NCI-H2171 (cell line): ENCODE data around the gene TRAF5.
"Not testable (repeated sequence)": the region's sequence is repeated elsewhere in the genome, so short reads cannot be mapped to it uniquely, and the experiment has no call there.

Experiments used
- DNase-seq: peaks from one replicate; lab custom pipeline; 2025; lab: John Stamatoyannopoulos, UW

TRAF5 gene

GRCh38 chr1:211378844-211379243, 52.2 kb downstream of the TRAF5 start:
- no peak for DNase-seq

DNA sequence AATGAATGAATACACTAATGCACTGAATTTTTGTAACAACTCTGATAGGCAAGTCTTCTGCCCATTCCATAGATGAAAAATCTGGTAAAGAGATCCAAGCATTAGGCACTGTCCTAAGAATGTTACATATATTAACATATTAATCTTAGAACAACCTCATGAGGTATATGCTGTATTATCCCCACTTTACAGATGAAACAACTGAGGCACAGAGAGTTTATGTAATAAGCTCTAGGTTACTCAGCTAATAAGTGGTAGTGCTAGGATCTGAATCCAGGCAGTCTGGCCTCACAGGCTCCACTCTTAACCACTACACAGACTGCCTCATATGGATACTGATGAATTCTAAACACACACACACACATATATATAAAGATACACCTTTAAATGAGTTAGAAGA, 52.8 kb downstream of the TRAF5 start:
- DNase-seq, result no peak

GRCh38 chr1:211381481-211382181, 55.0 kb downstream of the TRAF5 start:
- DNase-seq, result no peak

DNA sequence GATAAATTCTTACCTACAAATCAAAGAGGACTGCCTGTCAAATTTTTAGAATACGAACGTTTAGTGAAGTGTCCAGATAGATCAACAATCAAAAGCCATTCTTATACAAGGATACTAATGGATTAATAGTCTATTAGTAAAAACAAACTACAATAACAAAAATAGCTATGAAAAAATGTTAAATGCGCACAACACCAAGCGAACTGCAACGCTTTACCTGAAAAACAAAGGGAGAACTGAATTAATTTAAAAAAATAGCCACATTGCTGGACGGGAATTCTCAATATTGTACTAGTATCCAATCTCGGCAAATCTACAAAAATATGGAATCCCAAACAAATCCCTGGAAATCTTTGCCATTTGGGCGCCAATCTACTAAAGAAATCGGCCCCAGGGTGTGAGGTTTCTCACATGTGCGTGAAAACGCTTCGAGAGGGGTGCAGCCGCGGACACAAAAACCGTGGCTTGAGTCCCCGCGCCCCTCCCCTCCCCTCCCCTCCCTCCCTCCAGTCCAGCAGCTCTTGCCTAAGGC, 55.6 kb downstream of the TRAF5 start:
- no peak for DNase-seq

DNA sequence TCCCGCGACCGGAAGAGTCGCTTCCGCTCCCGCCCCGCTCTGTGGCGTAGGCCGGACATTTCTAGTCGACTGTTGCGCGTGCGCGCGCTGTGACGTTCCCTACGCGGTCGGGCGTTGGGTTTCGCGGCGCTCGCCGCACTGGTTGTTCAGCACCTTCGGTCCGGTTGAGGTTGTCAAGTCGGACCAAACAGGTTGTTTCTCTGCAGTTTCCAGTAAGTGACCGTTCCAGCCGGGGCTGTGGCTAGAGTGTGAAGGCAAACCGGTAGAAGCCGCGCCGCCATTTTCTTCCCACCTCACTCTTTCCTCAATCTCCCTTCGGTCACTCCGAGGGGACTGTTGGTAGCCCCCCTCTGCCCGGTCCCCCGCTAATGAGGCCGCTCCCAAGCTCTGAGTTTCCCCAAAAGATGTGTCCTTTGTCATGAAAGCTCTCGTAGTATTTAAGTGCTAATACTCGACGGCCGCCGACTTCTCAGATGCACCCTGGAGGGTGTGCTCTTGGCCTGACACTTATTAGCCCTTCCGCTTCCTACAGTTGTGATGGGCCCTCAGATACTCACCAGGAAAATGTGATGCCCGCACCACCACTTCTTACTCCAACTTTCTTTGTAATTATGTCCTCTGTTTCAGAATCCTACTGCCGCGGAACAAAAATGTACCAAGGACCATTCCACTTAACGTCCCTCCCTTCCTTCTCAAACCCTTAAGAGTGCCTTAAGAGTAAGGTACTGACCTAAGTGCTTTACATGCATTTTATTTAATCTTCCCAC, 56.3 kb downstream of the TRAF5 start:
- DNase-seq, result peak; percentile 69

- no peak for DNase-seq
Observed at GRCh38 chr1:211384524-211384923, 57.9 kb downstream of the TRAF5 start.

DNA sequence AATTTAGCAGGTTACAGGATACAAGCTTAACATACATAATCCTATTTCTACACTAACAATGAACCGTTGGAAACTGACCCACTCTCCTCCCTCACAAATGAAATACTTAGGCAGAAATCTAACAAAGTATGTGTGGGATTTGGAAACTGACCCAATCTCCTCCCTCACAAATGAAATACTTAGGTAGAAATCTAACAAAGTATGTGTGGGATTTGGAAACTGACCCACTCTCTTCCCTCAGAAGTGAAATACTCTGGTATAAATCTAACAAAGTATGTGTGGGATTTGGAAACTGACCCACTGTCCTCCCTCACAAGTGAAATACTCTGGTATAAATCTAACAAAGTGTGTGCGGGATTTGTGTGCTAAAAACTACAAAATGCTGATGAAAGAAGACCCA, 60.3 kb downstream of the TRAF5 start:
- no peak for DNase-seq

DNA sequence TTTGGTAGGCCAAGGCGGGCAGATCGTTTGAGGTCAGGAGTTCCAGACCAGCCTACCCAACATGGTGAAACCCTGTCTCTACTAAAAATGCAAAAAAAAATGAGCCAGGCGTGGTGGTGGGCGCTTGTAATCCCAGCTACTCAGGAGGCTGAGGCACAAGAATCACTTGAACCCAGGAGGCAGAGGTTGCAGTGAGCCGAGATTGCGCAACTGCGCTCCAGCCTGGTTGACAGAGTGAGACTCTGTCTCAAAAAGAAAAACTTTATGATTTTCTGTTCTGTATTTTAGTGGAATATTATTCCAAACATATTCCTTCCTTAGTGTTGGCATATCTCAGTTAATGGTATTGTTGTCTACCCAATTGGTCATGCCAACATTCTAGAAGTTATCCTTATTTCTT, 64.2 kb downstream of the TRAF5 start:
- DNase-seq, result not testable (repeated sequence)

GRCh38 chr1:211393203-211393602, 66.6 kb downstream of the TRAF5 start:
- no peak for DNase-seq

- not testable (repeated sequence) for DNase-seq
Observed at GRCh38 chr1:211398266-211398930, 71.8 kb downstream of the TRAF5 start.

DNA sequence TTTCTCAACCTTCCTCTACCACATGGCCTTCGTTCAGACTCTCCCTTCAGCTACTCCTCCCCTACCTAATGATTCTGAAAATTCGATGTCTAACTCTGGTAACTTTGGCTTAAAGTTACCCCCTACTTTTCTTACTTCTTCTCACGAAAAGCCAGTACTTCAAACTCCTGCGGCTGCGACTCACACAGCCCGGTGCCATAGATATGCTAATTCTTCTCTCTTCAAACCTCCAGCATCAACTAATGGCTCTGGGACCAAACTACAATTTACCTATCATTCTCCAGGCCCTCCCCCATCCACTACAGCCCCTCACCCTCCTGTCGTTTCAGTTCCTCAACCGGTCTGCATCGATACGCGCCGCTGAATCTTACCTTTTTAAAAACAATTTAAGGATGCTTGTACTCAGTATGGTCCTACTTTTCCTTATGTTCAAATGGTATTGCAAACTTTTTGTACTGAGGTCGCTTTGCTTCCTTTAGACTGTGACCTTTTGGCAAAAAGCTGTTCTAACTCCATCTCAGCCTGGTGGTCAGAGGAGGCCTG, 73.3 kb downstream of the TRAF5 start:
- DNase-seq, result not testable (repeated sequence)

DNA sequence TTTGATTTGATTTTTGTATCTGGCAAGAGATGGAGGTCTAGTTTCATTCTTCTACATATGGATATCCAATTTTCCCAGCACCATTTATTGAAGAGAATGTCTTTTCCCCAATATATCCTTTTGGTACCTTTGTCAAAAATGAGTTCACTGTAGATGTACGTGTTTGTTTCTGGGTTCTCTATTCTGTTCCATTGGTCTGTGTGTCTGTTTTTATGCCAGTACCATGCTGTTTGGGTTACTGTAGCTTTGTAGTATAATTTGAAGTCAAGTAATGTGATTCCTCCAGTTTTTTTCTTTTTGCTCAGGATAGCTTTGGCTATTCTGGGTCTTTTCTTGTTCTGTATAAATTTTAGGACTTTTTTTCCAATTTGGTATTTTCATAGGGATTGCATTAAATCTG, 75.1 kb downstream of the TRAF5 start:
- not testable (repeated sequence) for DNase-seq

GRCh38 chr1:211406086-211406485, 79.5 kb downstream of the TRAF5 start:
- DNase-seq, result not testable (repeated sequence)

DNA sequence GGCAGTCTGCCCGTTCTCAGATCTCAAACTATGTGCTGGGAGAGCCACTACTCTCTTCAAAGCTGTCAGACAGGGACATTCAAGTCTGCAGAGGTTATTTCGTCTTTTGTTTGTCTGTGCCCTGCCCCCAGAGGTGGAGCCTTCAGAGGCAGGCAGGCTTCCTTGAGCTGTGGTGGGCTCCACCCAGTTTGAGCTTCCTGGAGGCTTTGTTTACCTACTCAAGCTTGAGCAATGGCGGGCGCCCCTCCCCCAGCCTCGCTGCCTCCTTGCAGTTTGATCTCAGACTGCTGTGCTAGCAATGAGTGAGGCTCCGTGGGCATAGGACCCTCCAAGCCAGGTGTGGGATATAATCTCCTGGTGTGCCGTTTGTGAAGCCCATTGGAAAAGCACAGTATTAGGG, 81.1 kb downstream of the TRAF5 start:
- DNase-seq, result not testable (repeated sequence)

- DNase-seq, result no peak
Observed at GRCh38 chr1:211411639-211412038, 85.0 kb downstream of the TRAF5 start.

- DNase-seq, result no peak
Observed at GRCh38 chr1:211415700-211416099, 89.1 kb downstream of the TRAF5 start.

GRCh38 chr1:211416246-211416627, 89.6 kb downstream of the TRAF5 start:
- peak; percentile 24 for DNase-seq

DNA sequence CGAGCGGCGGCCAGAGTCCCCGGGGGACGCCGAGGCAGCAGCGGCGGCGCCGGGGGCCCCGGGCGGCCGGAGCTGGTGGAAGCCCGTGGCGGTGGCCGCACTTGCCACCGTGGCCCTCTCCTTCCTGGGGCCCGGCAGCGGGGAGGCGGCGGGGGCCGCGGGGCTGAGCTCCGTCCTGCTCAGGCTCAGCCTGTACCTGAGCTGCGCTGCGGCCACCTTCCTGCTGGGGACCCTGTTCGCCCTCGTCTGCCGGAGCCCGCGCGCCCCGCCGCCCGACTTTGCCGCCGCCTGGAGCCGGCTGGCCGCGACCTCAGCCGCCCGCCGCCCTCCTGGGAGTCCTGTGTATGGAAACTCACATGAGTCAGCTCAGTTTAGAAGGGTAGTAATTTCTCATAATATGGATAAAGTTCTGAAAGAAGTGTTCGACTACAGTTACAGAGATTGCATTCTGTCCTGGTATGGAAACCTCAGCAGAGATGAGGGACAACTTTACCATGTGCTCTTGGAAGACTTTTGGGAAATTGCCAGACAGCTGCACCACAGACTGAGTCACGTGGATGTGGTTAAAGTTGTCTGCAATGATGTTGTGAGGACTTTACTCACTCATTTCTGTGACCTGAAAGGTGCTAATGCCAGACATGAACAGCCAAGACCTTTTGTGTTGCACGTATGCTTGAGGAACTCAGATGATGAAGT, 90.1 kb downstream of the TRAF5 start:
- DNase-seq, result peak; percentile 11

DNA sequence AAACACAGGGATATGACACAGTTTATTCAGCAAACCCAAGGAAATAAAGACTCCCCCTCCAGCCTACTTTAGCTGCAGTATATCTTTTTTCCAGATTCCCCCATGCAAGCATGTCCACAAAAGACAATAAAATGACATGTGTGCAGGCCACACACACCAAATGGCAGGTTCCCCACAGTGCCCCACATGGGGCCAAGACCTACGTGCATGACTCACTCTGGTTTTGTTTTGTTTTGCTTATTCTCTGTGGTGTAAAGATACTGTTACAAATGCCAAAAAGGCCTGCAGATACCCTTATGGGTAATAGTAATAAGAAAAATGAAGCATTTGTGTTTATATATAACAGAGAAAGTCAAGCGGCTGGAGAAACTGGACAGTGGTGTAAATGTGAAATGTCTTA, 93.8 kb downstream of the TRAF5 start:
- no peak for DNase-seq

- DNase-seq, result no peak
Observed at GRCh38 chr1:211420845-211421454, 94.3 kb downstream of the TRAF5 start.

DNA sequence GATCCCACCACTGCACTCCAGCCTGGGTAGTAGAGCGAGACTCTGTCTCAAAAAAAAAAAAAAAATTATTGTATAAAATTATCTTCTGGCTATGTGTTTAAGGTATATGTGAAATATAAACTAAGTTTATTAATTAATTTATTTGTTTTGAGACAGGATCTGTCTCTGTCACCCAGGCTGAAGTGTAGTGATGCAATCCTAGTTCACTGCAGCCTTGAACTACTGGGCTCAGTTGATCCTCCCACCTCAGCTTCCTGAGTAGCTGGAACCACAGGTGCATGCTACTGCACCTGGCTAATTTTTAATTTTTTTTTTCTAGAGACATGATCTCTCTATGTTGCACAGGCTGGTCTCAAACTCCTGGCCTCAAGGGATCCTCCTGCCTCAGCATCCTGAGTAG, 97.4 kb downstream of the TRAF5 start:
- DNase-seq, result no peak
